HepG2 (cell line): ENCODE results near the gene RAD51D. TPM values are rescaled to one million over a fixed set of nuclear protein-coding genes. Genes with fewer than 3 reads are reported as not detected.

ENCODE experiments used
- DRAP1 ChIP-seq: IDR thresholded peaks from 2 replicates; pipeline ENCODE4 v1.6.1; 2016; ENCODE audit warnings: missing genetic modification reagents, missing compliant biosample characterization
- EEA1 ChIP-seq: sonication (generic); formaldehyde crosslinking; IDR thresholded peaks from 2 replicates; pipeline ENCODE4 v1.5.1; 2020; ENCODE audit warnings: mild to moderate bottlenecking, missing genetic modification reagents, borderline replicate concordance
- EZH2 ChIP-seq: conservative IDR thresholded peaks from 2 replicates; pipeline ENCODE4 v1.6.1; 2012; ENCODE audit warnings: mild to moderate bottlenecking, low read depth, low read length, moderate library complexity
- FOXA3 ChIP-seq: IDR thresholded peaks from 2 replicates; pipeline ENCODE4 v1.6.1; 2016; ENCODE audit warnings: missing genetic modification reagents, missing compliant biosample characterization
- FOXK1 ChIP-seq: sonication (generic); formaldehyde crosslinking; IDR thresholded peaks from 2 replicates; pipeline ENCODE4 v1.4.0; 2020; ENCODE audit warnings: low read depth, missing genetic modification reagents, borderline replicate concordance
- KDM6A ChIP-seq: IDR thresholded peaks from 2 replicates; pipeline ENCODE4 v1.6.1; 2016; ENCODE audit warnings: low read depth
- MATR3 ChIP-seq: sonication (generic); formaldehyde crosslinking; IDR thresholded peaks from 2 replicates; pipeline ENCODE4 v1.4.0; 2020; ENCODE audit warnings: missing genetic modification reagents
- MXD3 ChIP-seq: IDR thresholded peaks from 2 replicates; pipeline ENCODE4 v1.6.1; 2016; ENCODE audit warnings: mild to moderate bottlenecking, missing biosample characterization, missing genetic modification reagents
- SMAD1 ChIP-seq: sonication (generic); formaldehyde crosslinking; IDR thresholded peaks from 2 replicates; pipeline ENCODE4 v1.4.0; 2020; ENCODE audit warnings: missing genetic modification reagents, low read depth, mild to moderate bottlenecking, borderline replicate concordance
- TBL1XR1 ChIP-seq: fragments of 150-350 bp; IDR thresholded peaks from 2 replicates; pipeline ENCODE4 v1.6.1; 2014; ENCODE audit warnings: borderline replicate concordance, low read length; ENCODE audit not compliant: partially characterized antibody
- TEF ChIP-seq: sonication (generic); formaldehyde crosslinking; IDR thresholded peaks from 2 replicates; pipeline ENCODE4 v1.5.0; 2020; ENCODE audit warnings: missing genetic modification reagents
- ZNF225 ChIP-seq: sonication (generic); formaldehyde crosslinking; IDR thresholded peaks from 2 replicates; pipeline ENCODE4 v1.4.0; 2020; ENCODE audit warnings: mild to moderate bottlenecking, missing genetic modification reagents
- ZNF317 ChIP-seq: sonication (generic); formaldehyde crosslinking; IDR thresholded peaks from 2 replicates; pipeline ENCODE4 v1.5.0; 2020; ENCODE audit warnings: mild to moderate bottlenecking, missing genetic modification reagents
- ZNF326 ChIP-seq: sonication (generic); formaldehyde crosslinking; IDR thresholded peaks from 2 replicates; pipeline ENCODE4 v1.4.0; 2020; ENCODE audit warnings: missing genetic modification reagents, borderline replicate concordance
- ZNF34 ChIP-seq: sonication (generic); formaldehyde crosslinking; IDR thresholded peaks from 2 replicates; pipeline ENCODE4 v1.4.0; 2020; ENCODE audit warnings: mild to moderate bottlenecking, missing genetic modification reagents, borderline replicate concordance
- ZNF407 ChIP-seq: sonication (generic); formaldehyde crosslinking; IDR thresholded peaks from one replicate; pipeline ENCODE4 v1.5.1; 2020; ENCODE audit warnings: mild to moderate bottlenecking, missing genetic modification reagents; ENCODE audit errors: not compliant biosample characterization
- ZNF570 ChIP-seq: sonication (generic); formaldehyde crosslinking; IDR thresholded peaks from 2 replicates; pipeline ENCODE4 v1.4.0; 2020; ENCODE audit warnings: mild to moderate bottlenecking, missing genetic modification reagents, borderline replicate concordance
- ZNF83 ChIP-seq: sonication (generic); formaldehyde crosslinking; IDR thresholded peaks from 2 replicates; pipeline ENCODE4 v1.4.0; 2020; ENCODE audit warnings: missing genetic modification reagents, mild to moderate bottlenecking, borderline replicate concordance
- polyA plus RNA-seq, 8 experiments: library from polyadenylated mRNA; depleted of rRNA in 3 of 8; stranded (reverse) in 7 of 8; unstranded in 1 of 8; fragments of >200 nt; fragmentation: Illumina TruSeq in 4 of 8; extraction: Trizol in 4 of 8; gene quantifications; 2 replicates each; pipeline versions ENCODE4 v1.2.1 to v1.2.3, GENCODE V29; 2011 to 2016; ENCODE audit warnings: low read depth in 4 of 8, missing spikeins in 1 of 8, mixed read lengths in 1 of 8; ENCODE audit not compliant: insufficient read depth in 1 of 8
- total RNA-seq, 5 experiments: library from RNA; depleted of rRNA; stranded (reverse); fragments of >200 nt; fragmentation: Illumina TruSeq; extraction: Trizol; gene quantifications; 2 replicates each; pipeline ENCODE4 v1.2.3, GENCODE V29; 2016; ENCODE audit warnings: low read depth in 1 of 5

The RAD51D gene
- total and polyA plus RNA-seq, 2 of the 13 experiments (the other 11 are each of a cell fraction or from before 2014, with no cell fraction given) = 6.7 to 13.1 TPM

- TF ChIP-seq TEF (CRISPR knock-in tag) (no peak), ZNF225 (CRISPR knock-in tag) (no peak), ZNF317 (no peak), EEA1 (CRISPR knock-in tag) (no peak), DRAP1 (CRISPR knock-in tag) (no peak), EZH2 (no peak), ZNF570 (CRISPR knock-in tag) (no peak), ZNF326 (CRISPR knock-in tag) (no peak), MXD3 (no peak), ZNF83 (CRISPR knock-in tag) (no peak), MATR3 (CRISPR knock-in tag) (no peak), ZNF407 (CRISPR knock-in tag) (no peak), FOXK1 (CRISPR knock-in tag) (no peak), FOXA3 (no peak), ZNF34 (CRISPR knock-in tag) (no peak), SMAD1 (no peak), KDM6A (CRISPR knock-in tag) (no peak), TBL1XR1 (no peak)
Measured at GRCh38 chr17:35088881-35089585, 30.6 kb downstream of the RAD51D start (continued).
